ENCODE data around the gene THOC5.
A peak's percentile ranks its signal among the peaks of the same experiment; 100 is the strongest.

DNA sequence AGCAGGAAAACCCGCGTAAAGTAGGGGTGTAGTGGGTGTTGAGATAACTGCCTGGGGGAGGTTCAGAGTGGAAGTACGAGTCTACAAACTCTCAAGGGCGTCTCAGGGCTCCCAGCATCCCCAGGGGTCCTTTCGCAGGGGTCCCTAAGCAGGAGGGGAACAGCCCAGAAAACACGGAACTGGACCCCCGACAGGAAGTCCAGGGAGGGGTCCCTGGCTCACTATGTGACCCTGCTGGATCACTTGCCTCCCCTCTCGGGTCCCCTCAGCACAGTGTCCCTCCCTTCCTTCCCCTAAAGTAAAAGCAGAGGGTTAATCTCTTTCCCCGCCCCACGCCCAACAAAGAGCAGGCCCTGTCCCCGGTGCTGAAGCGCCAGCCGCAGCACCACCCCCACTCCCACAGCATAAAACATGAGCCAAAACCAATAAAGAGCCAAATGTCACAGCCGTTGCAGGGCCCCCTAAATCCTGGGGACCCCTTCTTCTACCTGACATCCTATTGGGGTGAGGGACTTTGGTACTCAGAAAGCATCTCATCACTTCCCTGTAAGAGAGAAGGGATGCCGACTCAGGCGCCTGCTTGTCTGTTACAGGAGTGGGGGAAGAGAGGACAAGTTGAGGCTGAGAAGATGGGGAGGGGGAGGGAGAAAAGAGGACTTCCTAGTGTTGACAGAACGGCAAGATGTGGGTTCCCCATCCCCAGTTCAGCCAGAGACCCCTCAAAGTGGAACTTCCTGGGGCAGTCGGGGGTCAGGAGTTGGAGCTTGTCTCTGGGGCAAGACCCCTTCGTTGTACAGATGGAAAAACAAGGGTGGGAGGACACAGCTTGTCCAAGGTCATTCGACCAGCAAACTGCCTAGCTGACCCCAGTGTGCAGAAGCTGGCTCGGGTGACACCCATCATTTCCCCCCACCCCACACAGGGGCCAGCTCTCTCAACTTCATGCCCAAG is 75.0 kb downstream of the THOC5 start:
- TF ChIP-seq, protein P1, sequence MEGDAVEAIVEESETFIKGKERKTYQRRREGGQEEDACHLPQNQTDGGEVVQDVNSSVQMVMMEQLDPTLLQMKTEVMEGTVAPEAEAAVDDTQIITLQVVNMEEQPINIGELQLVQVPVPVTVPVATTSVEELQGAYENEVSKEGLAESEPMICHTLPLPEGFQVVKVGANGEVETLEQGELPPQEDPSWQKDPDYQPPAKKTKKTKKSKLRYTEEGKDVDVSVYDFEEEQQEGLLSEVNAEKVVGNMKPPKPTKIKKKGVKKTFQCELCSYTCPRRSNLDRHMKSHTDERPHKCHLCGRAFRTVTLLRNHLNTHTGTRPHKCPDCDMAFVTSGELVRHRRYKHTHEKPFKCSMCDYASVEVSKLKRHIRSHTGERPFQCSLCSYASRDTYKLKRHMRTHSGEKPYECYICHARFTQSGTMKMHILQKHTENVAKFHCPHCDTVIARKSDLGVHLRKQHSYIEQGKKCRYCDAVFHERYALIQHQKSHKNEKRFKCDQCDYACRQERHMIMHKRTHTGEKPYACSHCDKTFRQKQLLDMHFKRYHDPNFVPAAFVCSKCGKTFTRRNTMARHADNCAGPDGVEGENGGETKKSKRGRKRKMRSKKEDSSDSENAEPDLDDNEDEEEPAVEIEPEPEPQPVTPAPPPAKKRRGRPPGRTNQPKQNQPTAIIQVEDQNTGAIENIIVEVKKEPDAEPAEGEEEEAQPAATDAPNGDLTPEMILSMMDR (IDR thresholded peaks at IDR 0.05): no peak
- TF ChIP-seq, protein P2, sequence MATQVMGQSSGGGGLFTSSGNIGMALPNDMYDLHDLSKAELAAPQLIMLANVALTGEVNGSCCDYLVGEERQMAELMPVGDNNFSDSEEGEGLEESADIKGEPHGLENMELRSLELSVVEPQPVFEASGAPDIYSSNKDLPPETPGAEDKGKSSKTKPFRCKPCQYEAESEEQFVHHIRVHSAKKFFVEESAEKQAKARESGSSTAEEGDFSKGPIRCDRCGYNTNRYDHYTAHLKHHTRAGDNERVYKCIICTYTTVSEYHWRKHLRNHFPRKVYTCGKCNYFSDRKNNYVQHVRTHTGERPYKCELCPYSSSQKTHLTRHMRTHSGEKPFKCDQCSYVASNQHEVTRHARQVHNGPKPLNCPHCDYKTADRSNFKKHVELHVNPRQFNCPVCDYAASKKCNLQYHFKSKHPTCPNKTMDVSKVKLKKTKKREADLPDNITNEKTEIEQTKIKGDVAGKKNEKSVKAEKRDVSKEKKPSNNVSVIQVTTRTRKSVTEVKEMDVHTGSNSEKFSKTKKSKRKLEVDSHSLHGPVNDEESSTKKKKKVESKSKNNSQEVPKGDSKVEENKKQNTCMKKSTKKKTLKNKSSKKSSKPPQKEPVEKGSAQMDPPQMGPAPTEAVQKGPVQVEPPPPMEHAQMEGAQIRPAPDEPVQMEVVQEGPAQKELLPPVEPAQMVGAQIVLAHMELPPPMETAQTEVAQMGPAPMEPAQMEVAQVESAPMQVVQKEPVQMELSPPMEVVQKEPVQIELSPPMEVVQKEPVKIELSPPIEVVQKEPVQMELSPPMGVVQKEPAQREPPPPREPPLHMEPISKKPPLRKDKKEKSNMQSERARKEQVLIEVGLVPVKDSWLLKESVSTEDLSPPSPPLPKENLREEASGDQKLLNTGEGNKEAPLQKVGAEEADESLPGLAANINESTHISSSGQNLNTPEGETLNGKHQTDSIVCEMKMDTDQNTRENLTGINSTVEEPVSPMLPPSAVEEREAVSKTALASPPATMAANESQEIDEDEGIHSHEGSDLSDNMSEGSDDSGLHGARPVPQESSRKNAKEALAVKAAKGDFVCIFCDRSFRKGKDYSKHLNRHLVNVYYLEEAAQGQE (IDR thresholded peaks at IDR 0.05; ENCODE audit: insufficient read depth in 1 of 2, low read depth in 2 of 2, low read length in 1 of 2): peak; percentile 90 to 94
- TF ChIP-seq POLR2AphosphoS5 (IDR thresholded peaks at IDR 0.05; ENCODE audit: low read depth, low read length) (no peak), SIN3A (IDR thresholded peaks at IDR 0.05; ENCODE audit: borderline replicate concordance, insufficient read depth, low read depth, low read length) (no peak)

Measured in Panc1 (cell line).